ENCODE measurements around the gene MYCN. TPM values are rescaled to one million over a fixed set of nuclear protein-coding genes. Genes with fewer than 3 reads are reported as not detected.

Gene MYCN
- total RNA-seq, 2 experiments from 2014 or later: 0.16 to 0.22 TPM

- CTCF ChIA-PET: interaction anchor here (1.7 kb wide), 1 partner anchor 35 kb away, joined by 6 read pairs; the partner anchor contains the start of gene MYCN
- no peaks in the 10 kb centered on the region for H3K9me3 Mint-ChIP-seq
- no peak overlapping the region for H3K27ac Mint-ChIP-seq
- peaks cover 2% of the 10 kb centered on the region for H3K27me3 Mint-ChIP-seq
- DNase-seq (no peak), ATAC-seq (no peak)
- no peak overlapping the region for H3K4me3 Mint-ChIP-seq
- POLR2A ChIA-PET: interaction anchor here (1.4 kb wide), 1 partner anchor 33 kb away, joined by 3 read pairs; no protein-coding TSS in a partner anchor
- no peak for TF ChIP-seq CTCF (IDR thresholded peaks at IDR 0.05)
- peaks cover 10% of the 10 kb centered on the region for H3K4me1 Mint-ChIP-seq (ENCODE audit: low read depth)
- intact Hi-C loops (cut with micrococcal nuclease): no loop called here
- H3K36me3 Mint-ChIP-seq (ENCODE audit: low read depth): no peaks in the 10 kb centered on the region
These were observed 34.4 kb downstream of the MYCN start for GRCh38 chr2:15974565-15975260.

- intact Hi-C loops (cut with micrococcal nuclease): no loop called here
- CTCF ChIA-PET: interaction anchor here (1.7 kb wide), 1 partner anchor 35 kb away, joined by 6 read pairs; the partner anchor contains the start of gene MYCN
- no peak for ATAC-seq
These were observed 34.9 kb downstream of the MYCN start for GRCh38 chr2:15975261-15975600.

GRCh38 chr2:15975676-15976075, 35.3 kb downstream of the MYCN start:
- H3K27me3 Mint-ChIP-seq: no peaks in the 10 kb centered on the region
- ATAC-seq: no peak
- intact Hi-C loops (cut with micrococcal nuclease): no loop called here
- peaks cover 9% of the 10 kb centered on the region for H3K4me1 Mint-ChIP-seq (ENCODE audit: low read depth)
- no peak for DNase-seq
- H3K27ac Mint-ChIP-seq: no peak overlapping the region
- ChIA-PET POLR2A (no interaction called here), CTCF (interaction anchor here (1.7 kb wide), 1 partner anchor 36 kb away, joined by 6 read pairs; the partner anchor contains the start of gene MYCN)
- TF ChIP-seq CTCF (IDR thresholded peaks at IDR 0.05): no peak
- no peaks in the 10 kb centered on the region for H3K36me3 Mint-ChIP-seq (ENCODE audit: low read depth)
- no peaks in the 10 kb centered on the region for H3K9me3 Mint-ChIP-seq
- H3K4me3 Mint-ChIP-seq: no peak overlapping the region

More at GRCh38 chr2:15975261-15975600, 34.9 kb downstream of the MYCN start:
- H3K27me3 Mint-ChIP-seq: peaks cover 2% of the 10 kb centered on the region
- TF ChIP-seq CTCF (IDR thresholded peaks at IDR 0.05): no peak
- H3K27ac Mint-ChIP-seq: no peak overlapping the region
- no peak overlapping the region for H3K4me3 Mint-ChIP-seq
- no peak for DNase-seq
- H3K4me1 Mint-ChIP-seq (ENCODE audit: low read depth): peaks cover 9% of the 10 kb centered on the region
- no peaks in the 10 kb centered on the region for H3K9me3 Mint-ChIP-seq
- no peaks in the 10 kb centered on the region for H3K36me3 Mint-ChIP-seq (ENCODE audit: low read depth)
- POLR2A ChIA-PET: no interaction called here

GRCh38 chr2:15976354-15976753, 36.0 kb downstream of the MYCN start:
- intact Hi-C loops (cut with micrococcal nuclease): no loop called here
- DNase-seq: no peak
- Mint-ChIP-seq H3K27ac (no peak overlapping the region), H3K36me3 (ENCODE audit: low read depth) (no peaks in the 10 kb centered on the region), H3K4me1 (ENCODE audit: low read depth) (peaks cover 9% of the 10 kb centered on the region), H3K9me3 (no peaks in the 10 kb centered on the region), H3K27me3 (no peaks in the 10 kb centered on the region), H3K4me3 (no peak overlapping the region)
- ATAC-seq: no peak
- ChIA-PET CTCF (interaction anchor here (1.7 kb wide), 1 partner anchor 37 kb away, joined by 6 read pairs; the partner anchor contains the start of gene MYCN), POLR2A (no interaction called here)
- no peak for TF ChIP-seq CTCF (IDR thresholded peaks at IDR 0.05)

- POLR2A ChIA-PET: no interaction called here
- Mint-ChIP-seq H3K4me3 (no peak overlapping the region), H3K36me3 (ENCODE audit: low read depth) (no peaks in the 10 kb centered on the region), H3K27ac (no peak overlapping the region), H3K9me3 (no peaks in the 10 kb centered on the region), H3K27me3 (no peaks in the 10 kb centered on the region), H3K4me1 (ENCODE audit: low read depth) (peaks cover 3% of the 10 kb centered on the region)
- intact Hi-C loops (cut with micrococcal nuclease): no loop called here
- no peak for ATAC-seq
- no peak for TF ChIP-seq CTCF (IDR thresholded peaks at IDR 0.05)
- CTCF ChIA-PET: no interaction called here
- no peak for DNase-seq
These were observed 38.9 kb downstream of the MYCN start for GRCh38 chr2:15979051-15979758.
